Measurements from ENCODE around the gene XYLT1. TPM values are rescaled to one million over a fixed set of nuclear protein-coding genes. Genes with fewer than 3 reads are reported as not detected.
"Not testable (repeated sequence)": the region's sequence is repeated elsewhere in the genome, so short reads cannot be mapped to it uniquely, and the experiment has no call there.

XYLT1 gene
- total RNA-seq, 2 donors from 2014 or later: 5.1 to 19.3 TPM

DNA sequence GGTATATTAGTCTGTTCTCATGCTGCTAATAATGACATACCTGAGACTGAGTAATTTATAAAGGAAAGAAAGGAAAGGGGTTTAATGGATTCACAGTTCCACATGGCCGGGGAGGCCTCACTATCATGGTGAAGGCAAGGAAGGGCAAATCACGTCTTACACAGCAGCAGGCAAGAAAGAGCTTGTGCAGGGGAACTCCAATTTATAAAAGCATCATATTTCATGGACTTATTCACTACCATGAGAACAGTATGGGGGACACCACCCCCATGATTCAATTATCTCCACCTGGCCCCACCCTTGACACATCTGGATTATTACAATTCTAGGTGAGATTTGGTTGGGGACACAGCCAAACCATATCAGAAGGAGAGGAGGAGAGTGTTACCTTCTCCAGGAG is 17.7 kb upstream of the XYLT1 start:
- H3K9me3 ChIP-seq: no peaks in the 10 kb centered on the region
- intact Hi-C loops (cut with DNase I): no loop called here
- H3K4me1 ChIP-seq (replicated peaks): no peaks in the 10 kb centered on the region
- no peak overlapping the region for H3K4me3 ChIP-seq
- no peaks in the 10 kb centered on the region for H3K27me3 ChIP-seq (replicated peaks; ENCODE audit: insufficient read depth)
- no peaks in the 10 kb centered on the region for H3K36me3 ChIP-seq
- no peak for TF ChIP-seq POLR2AphosphoS5 (IDR thresholded peaks at IDR 0.05)
- no peak for TF ChIP-seq POLR2A (IDR thresholded peaks at IDR 0.05)
- TF ChIP-seq CTCF (IDR thresholded peaks at IDR 0.05): no peak
- DNase-seq (ENCODE audit: low spot score): no peak
- no peak overlapping the region for H3K27ac ChIP-seq
- 77% methylated on average over 2 of the region's 2 CpGs for WGBS

DNA sequence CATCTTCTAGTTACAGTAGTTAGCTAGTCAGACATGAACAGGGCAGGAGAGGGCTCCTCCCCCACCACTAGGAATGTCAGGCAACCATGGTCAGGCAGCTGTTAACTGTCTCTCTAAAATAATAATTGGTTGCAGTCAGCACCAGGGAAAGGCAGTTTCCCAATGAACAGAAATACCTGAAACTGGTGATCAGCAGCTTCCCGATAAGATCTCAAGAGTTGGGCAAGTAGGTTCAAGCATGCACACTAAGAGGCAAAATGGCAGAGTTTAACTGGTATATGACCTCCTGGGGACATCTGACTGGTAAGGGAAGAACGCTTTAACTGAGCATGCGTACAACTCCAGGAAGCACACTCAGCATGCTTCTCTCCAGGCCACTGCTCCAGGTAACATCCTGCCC is 12.6 kb upstream of the XYLT1 start:
- TF ChIP-seq POLR2AphosphoS5 (IDR thresholded peaks at IDR 0.05) (no peak), POLR2A (IDR thresholded peaks at IDR 0.05) (no peak), CTCF (IDR thresholded peaks at IDR 0.05) (no peak)
- Histone ChIP-seq H3K9me3 (no peaks in the 10 kb centered on the region), H3K27me3 (replicated peaks; ENCODE audit: insufficient read depth) (no peaks in the 10 kb centered on the region), H3K27ac (no peak overlapping the region), H3K36me3 (no peaks in the 10 kb centered on the region), H3K4me3 (no peak overlapping the region), H3K4me1 (replicated peaks) (no peaks in the 10 kb centered on the region)
- WGBS: 62% methylated on average over 3 of the region's 3 CpGs
- DNase-seq (ENCODE audit: low spot score): no peak
- intact Hi-C loops (cut with DNase I): loop anchor here (5.0 kb wide), 1 partner anchor 94 kb away; no protein-coding TSS in a partner anchor

DNA sequence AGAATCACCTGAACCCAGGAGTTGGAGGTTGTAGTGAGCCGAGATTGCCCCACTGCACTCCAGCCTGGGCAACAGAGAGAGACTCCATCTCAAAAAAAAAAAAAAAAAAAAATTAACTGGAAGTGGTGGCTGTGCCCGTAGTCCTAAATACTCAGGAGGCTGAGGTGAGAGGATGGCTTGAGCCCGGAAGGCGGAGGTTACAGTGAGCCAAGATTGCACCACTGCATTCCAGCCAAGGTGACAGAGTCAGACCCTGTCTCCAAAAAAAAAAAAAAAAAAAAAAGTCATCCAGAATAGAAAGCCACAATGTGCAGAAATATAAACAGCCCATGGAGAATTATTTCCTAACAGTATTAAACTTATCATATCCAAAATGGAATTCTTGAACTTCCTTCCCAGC is 11.6 kb upstream of the XYLT1 start:
- 96% methylated on average over 4 of the region's 4 CpGs for WGBS
- H3K9me3 ChIP-seq; DNase-seq (ENCODE audit: low spot score); H3K4me1 ChIP-seq (replicated peaks); H3K4me3 ChIP-seq; H3K27me3 ChIP-seq (replicated peaks; ENCODE audit: insufficient read depth); H3K36me3 ChIP-seq; H3K27ac ChIP-seq: not testable (repeated sequence)
- intact Hi-C loops (cut with DNase I): loop anchor here (5.0 kb wide), 1 partner anchor 95 kb away; no protein-coding TSS in a partner anchor

DNA sequence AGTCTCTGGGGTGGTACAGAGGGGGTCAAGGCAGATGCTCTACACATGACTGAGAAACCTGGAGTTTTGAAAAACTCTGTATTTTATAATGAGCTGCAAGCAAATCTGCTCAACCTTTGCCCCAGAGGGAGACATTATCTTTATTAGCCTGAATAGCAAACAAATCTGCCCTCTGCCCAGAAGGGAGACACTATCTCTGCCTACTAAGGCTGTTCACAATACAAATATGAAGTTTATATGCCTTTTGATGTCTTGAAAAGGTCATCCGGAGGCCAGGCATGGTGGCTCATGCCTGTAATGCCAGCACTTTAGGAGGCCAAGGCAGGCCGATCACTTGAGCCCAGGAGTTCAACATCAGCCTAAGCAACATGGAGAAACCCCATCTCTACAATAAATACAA is 11.0 kb upstream of the XYLT1 start:
- intact Hi-C loops (cut with DNase I): loop anchor here (5.0 kb wide), 1 partner anchor 96 kb away; no protein-coding TSS in a partner anchor
- TF ChIP-seq POLR2AphosphoS5 (IDR thresholded peaks at IDR 0.05): no peak
- no peak for TF ChIP-seq POLR2A (IDR thresholded peaks at IDR 0.05)
- no peak for TF ChIP-seq CTCF (IDR thresholded peaks at IDR 0.05)
- H3K9me3 ChIP-seq: no peaks in the 10 kb centered on the region
- H3K27ac ChIP-seq: no peak overlapping the region
- H3K4me1 ChIP-seq (replicated peaks): no peaks in the 10 kb centered on the region
- 56% methylated on average over 2 of the region's 2 CpGs for WGBS
- H3K36me3 ChIP-seq: no peaks in the 10 kb centered on the region
- no peaks in the 10 kb centered on the region for H3K27me3 ChIP-seq (replicated peaks; ENCODE audit: insufficient read depth)
- no peak overlapping the region for H3K4me3 ChIP-seq
- no peak for DNase-seq (ENCODE audit: low spot score)

- H3K27ac ChIP-seq; H3K4me3 ChIP-seq; H3K4me1 ChIP-seq (replicated peaks); H3K27me3 ChIP-seq (replicated peaks; ENCODE audit: insufficient read depth); intact Hi-C loops (cut with DNase I); H3K9me3 ChIP-seq; DNase-seq (ENCODE audit: low spot score); H3K36me3 ChIP-seq: not testable (repeated sequence)
- WGBS: 88% methylated on average over 6 of the region's 6 CpGs
Observed at GRCh38 chr16:17477260-17477545, 6.4 kb upstream of the XYLT1 start.

DNA sequence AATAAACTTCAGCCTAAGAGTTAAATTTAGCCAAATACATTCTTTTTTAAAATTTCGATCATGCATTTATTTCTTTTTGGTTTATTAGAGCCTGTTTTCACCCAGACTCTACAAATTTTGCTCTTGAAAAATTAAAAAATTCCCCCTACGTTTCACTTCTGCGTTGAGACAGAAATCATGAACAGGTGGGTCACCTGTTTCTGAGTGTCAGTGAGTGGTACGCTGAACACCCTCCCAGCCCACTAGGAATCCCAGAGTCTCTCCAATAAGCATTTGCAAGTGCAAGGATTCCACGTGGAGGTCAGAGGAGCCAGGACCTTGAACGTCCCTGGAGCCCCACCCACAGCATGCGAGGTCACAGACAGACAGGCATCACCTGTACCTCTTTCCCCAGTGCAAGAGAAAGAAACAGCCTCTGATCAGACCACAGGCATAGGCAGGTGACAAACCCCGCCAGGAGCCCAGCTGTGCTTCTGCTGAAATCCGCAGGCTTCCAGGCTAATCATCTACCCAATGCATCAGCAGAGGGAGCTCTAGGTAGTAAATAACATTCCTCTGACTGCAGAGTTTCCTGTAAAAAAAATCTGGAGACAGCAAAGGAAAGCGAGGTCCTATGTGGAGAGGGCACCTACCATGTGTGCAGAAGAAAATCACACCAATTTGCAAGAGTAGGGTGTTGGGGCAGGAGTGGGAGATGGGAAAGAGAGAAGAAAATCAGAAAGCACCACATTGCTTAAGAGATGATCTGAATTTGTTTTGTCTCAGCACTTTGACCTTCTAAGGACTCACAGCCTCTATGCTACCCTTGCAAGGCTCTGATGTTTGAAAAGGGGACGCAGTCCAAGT is 5.9 kb upstream of the XYLT1 start:
- no peaks in the 10 kb centered on the region for H3K27me3 ChIP-seq (replicated peaks; ENCODE audit: insufficient read depth)
- TF ChIP-seq CTCF (IDR thresholded peaks at IDR 0.05): peak in 3 of 4 experiments; percentile 42 to 70 (median 66)
- TF ChIP-seq POLR2AphosphoS5 (IDR thresholded peaks at IDR 0.05): no peak
- no peaks in the 10 kb centered on the region for H3K9me3 ChIP-seq
- H3K4me1 ChIP-seq (replicated peaks): no peaks in the 10 kb centered on the region
- H3K36me3 ChIP-seq: no peaks in the 10 kb centered on the region
- no peak overlapping the region for H3K4me3 ChIP-seq
- no peak overlapping the region for H3K27ac ChIP-seq
- DNase-seq (ENCODE audit: low spot score): peak; percentile 46
- 31% methylated on average over 11 of the region's 11 CpGs for WGBS
- intact Hi-C loops (cut with DNase I): no loop called here
